ENCODE results near the gene PRUNE1. TPM values are rescaled to one million over a fixed set of nuclear protein-coding genes. Genes with fewer than 3 reads are reported as not detected.
A peak's percentile ranks its signal among the peaks of the same experiment; 100 is the strongest.

The PRUNE1 gene
- total RNA-seq, 1 experiment from 2014 or later, result 24.3 TPM

DNA sequence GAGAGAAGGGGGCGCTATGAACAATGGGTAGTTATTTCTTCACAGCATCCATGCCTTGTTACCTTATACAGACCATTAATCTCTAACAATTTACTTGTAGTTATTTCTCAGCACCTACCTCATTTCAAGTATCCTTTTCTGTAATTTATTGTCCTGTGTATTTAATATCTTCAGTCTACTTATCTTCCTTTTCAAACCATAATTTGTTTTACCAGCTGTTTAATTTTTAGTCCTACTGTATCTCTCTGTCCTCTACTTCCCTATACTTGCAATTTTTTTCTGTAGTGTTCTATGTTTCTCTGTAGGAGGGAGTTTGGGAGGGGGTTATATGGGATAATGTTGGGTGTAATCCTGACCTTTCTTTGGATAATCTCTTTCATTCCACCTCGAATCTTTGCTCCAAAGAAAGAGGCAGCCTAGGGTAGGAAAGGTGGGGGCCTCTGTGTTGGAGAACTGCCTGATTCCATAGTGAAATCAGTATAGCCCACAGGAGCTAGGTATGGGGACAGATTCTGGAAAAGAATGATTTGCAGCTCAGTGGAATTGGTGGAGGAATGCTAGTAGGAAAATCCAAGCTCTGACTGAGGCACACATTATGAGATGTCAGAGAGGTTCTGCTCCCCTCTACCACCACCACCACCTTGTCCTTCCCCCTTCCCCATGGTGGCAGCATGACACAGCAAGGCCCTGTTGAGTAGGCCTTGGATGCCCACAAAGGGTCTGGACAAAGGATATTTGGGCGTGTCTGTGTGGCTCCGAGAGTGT lies 52.6 kb downstream of the PRUNE1 start:
- DNase-seq, result no peak
- BruUV-seq (replicated peaks), result no TSS peak
- intact Hi-C loops (cut with micrococcal nuclease; ENCODE audit: unreplicated experiment), result no loop called here
- ChIA-PET CTCF (interaction anchor here (0.6 kb wide), 1 partner anchor 221 kb away, joined by 4 read pairs; no protein-coding TSS in a partner anchor), POLR2A (interaction anchor here (0.6 kb wide), 1 partner anchor 106 kb away, joined by 4 read pairs; no protein-coding TSS in a partner anchor)
- Mint-ChIP-seq H3K27ac (ENCODE audit: unreplicated experiment) (peak overlapping the region; percentile 86), H3K36me3 (ENCODE audit: insufficient read depth, unreplicated experiment) (peaks cover 39% of the 10 kb centered on the region), H3K9me3 (ENCODE audit: unreplicated experiment) (no peaks in the 10 kb centered on the region), H3K27me3 (ENCODE audit: insufficient read depth, unreplicated experiment) (no peaks in the 10 kb centered on the region), H3K4me1 (ENCODE audit: low read depth, unreplicated experiment) (peaks cover 42% of the 10 kb centered on the region), H3K4me3 (ENCODE audit: unreplicated experiment) (peak overlapping the region; percentile 88)
- H3K4me3 ChIP-seq (ENCODE audit: low read depth, low read length), result peak overlapping the region; percentile 60
- peaks cover 11% of the 10 kb centered on the region for H3K4me1 ChIP-seq
- no peaks in the 10 kb centered on the region for H3K9me3 ChIP-seq
- H3K27me3 ChIP-seq (replicated peaks; ENCODE audit: control insufficient read depth, insufficient read depth, low read length), result no peaks in the 10 kb centered on the region
- no peaks in the 10 kb centered on the region for H3K36me3 ChIP-seq (ENCODE audit: control insufficient read depth, insufficient read depth, low read length)
- TF ChIP-seq CTCF (IDR thresholded peaks at IDR 0.05; ENCODE audit: insufficient read depth in 1 of 2, low read depth in 1 of 2, low read length in 1 of 2, severe bottlenecking in 1 of 2, unreplicated experiment in 1 of 2), result no peak

- H3K36me3 ChIP-seq (ENCODE audit: control insufficient read depth, insufficient read depth, low read length), result no peaks in the 10 kb centered on the region
- TF ChIP-seq CTCF (IDR thresholded peaks at IDR 0.05; ENCODE audit: insufficient read depth in 1 of 2, low read depth in 1 of 2, low read length in 1 of 2, severe bottlenecking in 1 of 2, unreplicated experiment in 1 of 2), result no peak
- H3K27me3 ChIP-seq (replicated peaks; ENCODE audit: control insufficient read depth, insufficient read depth, low read length), result no peaks in the 10 kb centered on the region
- H3K9me3 ChIP-seq, result no peaks in the 10 kb centered on the region
- no peak for DNase-seq
- H3K36me3 Mint-ChIP-seq (ENCODE audit: insufficient read depth, unreplicated experiment), result peaks cover 31% of the 10 kb centered on the region
- no peak overlapping the region for H3K27ac Mint-ChIP-seq (ENCODE audit: unreplicated experiment)
- no peak overlapping the region for H3K4me3 Mint-ChIP-seq (ENCODE audit: unreplicated experiment)
- H3K4me1 Mint-ChIP-seq (ENCODE audit: low read depth, unreplicated experiment), result peaks cover 33% of the 10 kb centered on the region
- ChIA-PET POLR2A (no interaction called here), CTCF (no interaction called here)
- H3K4me3 ChIP-seq (ENCODE audit: low read depth, low read length), result no peak overlapping the region
- peaks cover 8% of the 10 kb centered on the region for H3K4me1 ChIP-seq
- BruUV-seq (replicated peaks), result no TSS peak
- intact Hi-C loops (cut with micrococcal nuclease; ENCODE audit: unreplicated experiment), result no loop called here
- no peaks in the 10 kb centered on the region for H3K9me3 Mint-ChIP-seq (ENCODE audit: unreplicated experiment)
- H3K27me3 Mint-ChIP-seq (ENCODE audit: insufficient read depth, unreplicated experiment), result no peaks in the 10 kb centered on the region
Observed at GRCh38 chr1:151061704-151062103, 53.5 kb downstream of the PRUNE1 start.

- peaks cover 19% of the 10 kb centered on the region for H3K36me3 Mint-ChIP-seq (ENCODE audit: insufficient read depth, unreplicated experiment)
- no peaks in the 10 kb centered on the region for H3K9me3 Mint-ChIP-seq (ENCODE audit: unreplicated experiment)
- H3K4me3 ChIP-seq (ENCODE audit: low read depth, low read length), result no peak overlapping the region
- no peak for DNase-seq
- H3K4me1 Mint-ChIP-seq (ENCODE audit: low read depth, unreplicated experiment), result peaks cover 23% of the 10 kb centered on the region
- no peak overlapping the region for H3K27ac Mint-ChIP-seq (ENCODE audit: unreplicated experiment)
- no peaks in the 10 kb centered on the region for H3K27me3 Mint-ChIP-seq (ENCODE audit: insufficient read depth, unreplicated experiment)
- H3K27me3 ChIP-seq (replicated peaks; ENCODE audit: control insufficient read depth, insufficient read depth, low read length), result no peaks in the 10 kb centered on the region
- ChIA-PET POLR2A (no interaction called here), CTCF (no interaction called here)
- no peaks in the 10 kb centered on the region for H3K9me3 ChIP-seq
- BruUV-seq (replicated peaks), result no TSS peak
- no peak for TF ChIP-seq CTCF (IDR thresholded peaks at IDR 0.05; ENCODE audit: insufficient read depth in 1 of 2, low read depth in 1 of 2, low read length in 1 of 2, severe bottlenecking in 1 of 2, unreplicated experiment in 1 of 2)
- peaks cover 6% of the 10 kb centered on the region for H3K4me1 ChIP-seq
- intact Hi-C loops (cut with micrococcal nuclease; ENCODE audit: unreplicated experiment), result no loop called here
- no peak overlapping the region for H3K4me3 Mint-ChIP-seq (ENCODE audit: unreplicated experiment)
- H3K36me3 ChIP-seq (ENCODE audit: control insufficient read depth, insufficient read depth, low read length), result no peaks in the 10 kb centered on the region
Observed at GRCh38 chr1:151062741-151063371, 54.6 kb downstream of the PRUNE1 start.

Measured in Caco-2 (cell line).